HG03064 (cell line): ENCODE data around the gene GGCT.

ENCODE experiments used
- ATAC-seq: cut with Tn5 transposase; IDR thresholded peaks from one replicate; pipeline ENCODE4 v1.9.1; 2021; ENCODE audit warnings: low read depth; ENCODE audit not compliant: unreplicated experiment

The GGCT gene

GRCh38 chr7:30465046-30465810 is 39.4 kb downstream of the GGCT start:
- ATAC-seq: no peak

GRCh38 chr7:30464231-30464671 is 40.4 kb downstream of the GGCT start:
- no peak for ATAC-seq

GRCh38 chr7:30463405-30464145 is 41.1 kb downstream of the GGCT start:
- no peak for ATAC-seq

DNA sequence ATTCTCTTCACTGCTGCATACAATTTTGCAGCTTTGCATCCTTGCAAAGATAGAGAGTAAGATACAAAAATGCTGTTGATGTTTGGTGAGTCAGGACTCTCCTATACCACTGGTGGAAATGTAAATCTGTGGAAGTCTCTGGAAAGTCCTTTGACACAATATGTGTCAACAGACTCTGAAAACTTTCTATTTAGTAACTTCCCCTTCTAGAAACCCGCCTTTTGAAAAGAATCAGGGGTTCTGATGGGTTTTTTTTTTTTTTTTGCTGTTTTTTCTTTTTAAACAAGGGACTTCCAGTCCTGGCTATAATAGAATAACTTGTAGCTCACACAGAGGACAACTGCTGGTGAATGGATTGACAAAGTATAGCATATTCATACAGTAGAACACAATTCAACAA is 42.5 kb downstream of the GGCT start:
- ATAC-seq: no peak

GRCh38 chr7:30460246-30460633 is 44.4 kb downstream of the GGCT start:
- no peak for ATAC-seq

DNA sequence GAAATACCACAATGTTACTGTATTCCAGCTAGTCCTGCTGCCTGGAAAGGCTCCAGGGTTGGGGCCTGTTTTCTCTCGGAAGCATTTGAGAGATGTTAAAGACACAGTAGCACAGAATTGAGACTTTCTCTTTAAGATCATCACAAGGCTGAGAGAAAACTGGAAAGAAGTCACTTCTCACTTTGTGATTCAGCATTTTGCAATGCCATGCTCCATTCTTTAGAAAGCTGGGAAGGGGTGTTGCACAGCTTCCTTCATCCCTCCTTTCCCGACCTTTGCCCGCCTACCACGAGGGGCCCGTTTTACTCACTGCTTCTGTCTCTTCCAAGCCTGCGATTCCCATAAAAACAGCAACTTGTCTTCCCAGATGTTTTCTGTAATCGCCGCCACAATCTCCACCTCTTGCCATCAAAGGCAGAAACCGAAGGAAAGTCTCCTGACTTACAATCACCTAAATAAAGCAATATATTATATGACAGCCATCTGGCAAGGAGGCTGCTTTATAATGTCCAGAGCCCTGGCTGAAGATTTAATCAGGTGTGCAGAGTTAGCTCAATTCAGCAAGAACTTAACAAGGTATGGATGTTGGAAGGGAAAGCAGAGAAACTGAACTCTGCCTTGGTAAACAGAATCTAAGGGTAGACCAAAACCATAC is 44.9 kb downstream of the GGCT start:
- ATAC-seq: no peak

- no peak for ATAC-seq
Measured at GRCh38 chr7:30458311-30458710, 46.3 kb downstream of the GGCT start.

GRCh38 chr7:30453921-30454320 is 50.7 kb downstream of the GGCT start:
- ATAC-seq: no peak

GRCh38 chr7:30453016-30453415 is 51.6 kb downstream of the GGCT start:
- no peak for ATAC-seq

DNA sequence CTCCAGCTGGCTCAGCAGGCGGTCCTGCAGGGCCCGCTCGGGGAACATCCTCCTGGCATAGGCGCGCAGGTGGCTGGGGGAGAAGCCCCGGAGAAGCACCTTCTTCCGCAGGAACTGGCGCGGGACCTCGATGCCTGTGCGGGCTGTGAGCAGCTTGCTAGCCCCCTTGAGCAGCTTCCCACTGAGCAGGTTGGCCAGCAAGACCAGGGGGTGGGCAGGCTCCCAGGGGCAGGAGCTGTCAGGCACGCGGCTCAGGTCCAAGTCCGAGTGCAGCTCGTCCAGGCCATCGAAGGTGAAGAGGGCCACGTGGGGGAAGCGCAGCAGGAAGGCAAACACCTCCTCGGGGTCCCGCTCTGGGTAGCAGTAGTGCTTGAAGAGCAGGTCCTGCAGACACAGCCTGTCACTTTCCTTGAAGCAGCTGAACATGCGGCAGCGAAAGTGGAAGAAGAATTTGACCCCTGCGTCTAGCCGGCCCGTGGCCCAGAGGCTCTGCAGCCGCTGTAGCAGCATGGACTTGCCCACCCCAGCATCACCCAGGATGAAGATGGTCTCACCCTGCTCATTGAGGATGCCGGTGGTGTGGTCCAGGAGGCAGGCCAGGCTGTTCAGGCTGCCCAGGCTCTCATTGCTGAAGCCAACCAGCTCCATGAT is 52.2 kb downstream of the GGCT start:
- ATAC-seq: no peak

GRCh38 chr7:30451539-30452279 is 52.9 kb downstream of the GGCT start:
- no peak for ATAC-seq

GRCh38 chr7:30450983-30451497 is 53.6 kb downstream of the GGCT start:
- no peak for ATAC-seq

- ATAC-seq: no peak
Measured at GRCh38 chr7:30450240-30450982, 54.2 kb downstream of the GGCT start.

- no peak for ATAC-seq
Measured at GRCh38 chr7:30448461-30449189, 56.0 kb downstream of the GGCT start.

DNA sequence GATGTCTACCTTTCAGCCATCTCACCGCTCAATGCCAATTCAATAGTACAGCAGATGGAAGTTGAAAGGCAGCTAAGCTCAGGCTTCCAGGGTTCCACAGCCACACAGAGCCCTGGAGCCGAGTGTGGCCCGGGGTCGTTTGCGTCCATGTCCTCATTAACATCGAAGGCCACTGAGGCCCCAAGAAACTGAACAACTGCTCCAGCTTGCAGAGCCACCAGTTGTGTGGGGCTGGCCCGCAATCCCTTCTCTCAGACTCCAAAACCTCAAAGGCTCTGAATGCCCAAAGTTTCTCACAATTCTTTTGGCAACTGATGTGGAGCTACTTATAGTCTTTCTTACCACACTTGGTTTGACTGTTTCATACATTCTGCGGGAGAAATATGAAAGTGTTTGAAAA is 57.2 kb downstream of the GGCT start:
- no peak for ATAC-seq
